Fibroblast of the aortic adventitia (primary cell): ENCODE results near the gene LRCH1. TPM values are rescaled to one million over a fixed set of nuclear protein-coding genes. Genes with fewer than 3 reads are reported as not detected.
"Not testable (repeated sequence)": the region's sequence is repeated elsewhere in the genome, so short reads cannot be mapped to it uniquely, and the experiment has no call there.

Source experiments
- DNase-seq: peaks from one replicate; pipeline ENCODE4 v3.0.0-alpha.2; 2010; ENCODE audit warnings: low read depth
- H3K4me3 ChIP-seq: 2 replicates; pipeline ENCODE4 v1.5.1; 2011; ENCODE audit warnings: low read depth, mild to moderate bottlenecking, control low read depth, low read length, moderate library complexity
- total RNA-seq: library from RNA; depleted of rRNA; stranded (reverse); fragments of >200 nt; gene quantifications from 2 replicates; pipeline ENCODE4 v1.2.3, GENCODE V29; 2012; ENCODE audit warnings: low replicate concordance
- TF ChIP-seq, protein P1 (sequence below): IDR thresholded peaks from 2 replicates; pipeline ENCODE4 v1.5.1; 2011; ENCODE audit warnings: mild to moderate bottlenecking, low read length, control low read depth, inconsistent platforms; ENCODE audit not compliant: insufficient read depth

The LRCH1 gene
- total RNA-seq, 1 donor = 9.5 TPM

GRCh38 chr13:46748300-46748699 is 195.3 kb downstream of the LRCH1 start:
- TF ChIP-seq, protein P1, sequence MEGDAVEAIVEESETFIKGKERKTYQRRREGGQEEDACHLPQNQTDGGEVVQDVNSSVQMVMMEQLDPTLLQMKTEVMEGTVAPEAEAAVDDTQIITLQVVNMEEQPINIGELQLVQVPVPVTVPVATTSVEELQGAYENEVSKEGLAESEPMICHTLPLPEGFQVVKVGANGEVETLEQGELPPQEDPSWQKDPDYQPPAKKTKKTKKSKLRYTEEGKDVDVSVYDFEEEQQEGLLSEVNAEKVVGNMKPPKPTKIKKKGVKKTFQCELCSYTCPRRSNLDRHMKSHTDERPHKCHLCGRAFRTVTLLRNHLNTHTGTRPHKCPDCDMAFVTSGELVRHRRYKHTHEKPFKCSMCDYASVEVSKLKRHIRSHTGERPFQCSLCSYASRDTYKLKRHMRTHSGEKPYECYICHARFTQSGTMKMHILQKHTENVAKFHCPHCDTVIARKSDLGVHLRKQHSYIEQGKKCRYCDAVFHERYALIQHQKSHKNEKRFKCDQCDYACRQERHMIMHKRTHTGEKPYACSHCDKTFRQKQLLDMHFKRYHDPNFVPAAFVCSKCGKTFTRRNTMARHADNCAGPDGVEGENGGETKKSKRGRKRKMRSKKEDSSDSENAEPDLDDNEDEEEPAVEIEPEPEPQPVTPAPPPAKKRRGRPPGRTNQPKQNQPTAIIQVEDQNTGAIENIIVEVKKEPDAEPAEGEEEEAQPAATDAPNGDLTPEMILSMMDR = no peak
- no peak overlapping the region for H3K4me3 ChIP-seq
- DNase-seq = no peak

GRCh38 chr13:46749951-46750350 is 197.0 kb downstream of the LRCH1 start:
- DNase-seq = no peak
- TF ChIP-seq, protein P1 = no peak
- H3K4me3 ChIP-seq = no peak overlapping the region

- TF ChIP-seq, protein P1 = peak; percentile 13
- no peak overlapping the region for H3K4me3 ChIP-seq
- peak; percentile 20 for DNase-seq
Measured at GRCh38 chr13:46751811-46752635, 199.1 kb downstream of the LRCH1 start.

DNA sequence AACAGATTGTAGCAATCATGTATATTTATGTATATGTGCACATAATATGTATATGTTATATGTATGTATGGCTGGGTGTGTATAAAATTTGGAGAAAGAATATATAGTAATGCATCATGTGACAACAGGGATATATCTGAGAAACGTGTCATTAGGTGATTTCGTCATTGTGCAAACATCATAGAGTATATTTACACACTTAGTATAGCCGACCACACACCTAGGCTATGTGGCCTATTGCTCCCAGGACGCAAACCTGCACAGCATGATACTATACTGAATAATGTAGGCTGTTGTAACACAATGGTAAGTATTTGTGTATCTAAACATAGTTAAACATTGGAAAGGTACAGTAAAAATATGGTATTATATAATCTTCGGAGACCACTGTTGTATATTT is 200.2 kb downstream of the LRCH1 start:
- TF ChIP-seq, protein P1 = no peak

DNA sequence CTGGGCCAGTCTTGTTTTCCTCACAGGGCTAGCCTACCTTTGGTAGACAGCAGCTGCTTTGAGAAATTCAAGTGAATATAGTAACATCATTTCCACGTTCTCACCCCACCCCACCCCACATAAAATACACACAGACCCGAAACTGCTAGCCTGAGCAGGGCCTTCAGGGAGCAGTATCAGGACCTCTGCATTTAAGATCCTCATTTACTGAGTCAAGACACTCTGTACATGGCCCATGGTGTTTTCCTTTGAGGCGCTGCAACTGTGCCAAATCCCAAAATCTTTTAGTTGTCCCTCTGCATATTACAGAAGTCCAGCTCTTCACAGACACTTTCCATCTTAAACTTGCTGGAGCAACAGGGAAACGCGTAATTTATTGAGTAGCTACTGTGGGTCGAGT is 200.9 kb downstream of the LRCH1 start:
- TF ChIP-seq, protein P1 = no peak
- no peak for DNase-seq
- H3K4me3 ChIP-seq = no peak overlapping the region

More for the DNA sequence above, 200.2 kb downstream of the LRCH1 start:
- DNase-seq = no peak
- no peak overlapping the region for H3K4me3 ChIP-seq

DNA sequence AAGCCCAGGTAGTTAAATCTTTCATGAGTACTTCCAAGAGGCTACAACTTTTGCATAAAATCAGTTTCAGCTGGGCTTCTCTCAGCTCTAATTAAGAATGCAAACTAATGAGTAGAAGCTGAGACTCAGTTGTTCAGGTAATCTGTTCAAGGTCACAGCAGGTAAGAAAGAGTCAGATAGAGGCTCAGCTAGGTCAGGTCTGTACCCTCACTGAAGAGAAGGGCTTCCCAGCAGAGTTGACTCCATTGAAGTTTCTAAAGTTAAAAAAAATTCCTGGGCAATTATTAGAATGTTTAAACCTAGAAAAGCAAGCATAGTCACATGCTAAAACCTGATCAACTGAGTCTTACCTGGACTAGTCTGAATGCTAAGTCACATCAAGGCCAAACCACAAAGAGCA is 201.8 kb downstream of the LRCH1 start:
- TF ChIP-seq, protein P1 = no peak
- H3K4me3 ChIP-seq = no peak overlapping the region
- no peak for DNase-seq

DNA sequence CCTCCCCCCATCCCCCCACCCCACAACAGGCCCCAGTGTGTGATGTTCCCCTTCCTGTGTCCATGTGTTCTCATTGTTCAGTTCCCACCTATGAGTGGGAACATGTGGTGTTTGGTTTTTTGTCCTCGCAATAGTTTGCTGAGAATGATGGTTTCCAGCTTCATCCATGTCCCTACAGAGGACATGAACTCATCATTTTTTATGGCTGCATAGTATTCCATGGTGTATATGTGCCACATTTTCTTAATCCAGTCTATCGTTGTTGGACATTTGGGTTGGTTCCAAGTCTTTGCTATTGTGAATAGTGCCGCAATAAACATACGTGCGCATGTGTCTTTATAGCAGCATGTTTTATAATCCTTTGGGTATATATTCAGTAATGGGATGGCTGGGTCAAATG is 202.5 kb downstream of the LRCH1 start:
- not testable (repeated sequence) for DNase-seq, H3K4me3 ChIP-seq
